ENCODE measurements around the gene FAM50B. TPM values are rescaled to one million over a fixed set of nuclear protein-coding genes. Genes with fewer than 3 reads are reported as not detected.

Gene FAM50B
- total and polyA plus RNA-seq, 2 of the 4 experiments (the other 2 are of a cell fraction), result 4.1 to 7.4 TPM

DNA sequence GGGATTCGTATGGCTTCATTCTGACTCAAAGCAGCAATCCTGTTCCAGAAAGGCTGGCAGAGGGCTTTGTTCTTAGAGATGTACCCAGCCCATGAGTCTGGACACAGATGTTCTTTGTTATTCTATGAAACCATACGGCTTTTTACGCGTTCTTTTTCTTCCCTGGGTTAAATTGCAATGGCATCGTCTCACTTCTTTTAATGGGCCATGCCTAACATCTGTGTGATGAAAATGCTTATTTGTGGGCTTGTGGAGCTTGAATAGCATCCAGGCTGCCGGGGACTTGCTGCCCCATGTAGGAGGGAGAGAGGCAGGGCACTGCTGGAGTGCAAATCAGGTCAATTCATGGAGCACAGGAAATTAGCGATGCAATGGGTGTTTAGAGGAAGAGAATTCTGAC lies 19.4 kb downstream of the FAM50B start (continued):
- no peak for TF ChIP-seq MAZ (IDR thresholded peaks at IDR 0.05; ENCODE audit: borderline replicate concordance, low read depth, low read length)

DNA sequence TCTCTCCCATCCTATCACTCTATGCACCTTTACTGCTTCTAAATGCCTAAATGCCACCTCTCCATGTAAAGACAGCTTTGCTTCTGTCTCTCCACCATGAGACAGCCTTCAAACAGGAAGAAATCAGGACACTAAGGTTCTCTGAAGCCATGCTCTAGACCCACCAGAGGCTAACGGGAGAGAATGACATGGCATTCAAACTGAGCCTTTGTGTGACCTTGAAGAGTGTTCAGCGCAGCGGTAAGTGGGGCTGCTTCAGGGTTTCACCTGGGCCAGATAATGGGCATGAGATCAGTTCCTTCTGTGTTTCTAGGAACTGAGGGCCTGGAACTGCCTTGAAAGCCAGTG lies 20.1 kb downstream of the FAM50B start:
- in situ Hi-C loops (cut with MboI; ENCODE audit: low sequenced_read_pairs), result no loop called here
- Histone ChIP-seq H3K27me3 (ENCODE audit: control insufficient read depth, insufficient read depth, low read length) (peaks cover 5% of the 10 kb centered on the region), H3K79me1 (ENCODE audit: low read depth in 1 of 2, low read length in 2 of 2) (no peaks in the 10 kb centered on the region), H2BK120ac (ENCODE audit: low read depth, low read length) (no peak overlapping the region), H4K8ac (ENCODE audit: low read depth in 2 of 2, low read length in 2 of 2) (no peak overlapping the region), H2BK5ac (ENCODE audit: low read depth, low read length, poor library complexity, severe bottlenecking) (no peak overlapping the region), H3K18ac (ENCODE audit: low read depth, low read length) (no peak overlapping the region), H3K23ac (ENCODE audit: low read depth, low read length) (no peak overlapping the region), H3K4ac (ENCODE audit: low read depth, low read length) (no peak overlapping the region), H3K36me3 (ENCODE audit: control insufficient read depth, insufficient read depth, low read length) (no peaks in the 10 kb centered on the region), H3K9me1 (ENCODE audit: insufficient read depth, low read length) (no peaks in the 10 kb centered on the region), H2AK9ac (replicated peaks; ENCODE audit: low read depth, low read length, poor library complexity) (no peak overlapping the region), H3K9ac (ENCODE audit: low read depth, low read length) (no peak overlapping the region), H3K9me3 (ENCODE audit: control insufficient read depth, insufficient read depth, low read length) (no peaks in the 10 kb centered on the region), H4K5ac (ENCODE audit: low read depth, low read length) (no peak overlapping the region), H3K56ac (ENCODE audit: extremely low read depth, insufficient read depth, low read length) (no peak overlapping the region), H4K20me1 (ENCODE audit: insufficient read depth, low read length) (no peaks in the 10 kb centered on the region), H2BK15ac (ENCODE audit: low read depth, low read length) (no peak overlapping the region), H3K4me3 (ENCODE audit: insufficient read depth, low read depth, low read length) (no peak overlapping the region), H2AK5ac (ENCODE audit: low read depth, low read length) (no peak overlapping the region; the same call in 1 of the 2 replicates), H3K4me1 (ENCODE audit: control insufficient read depth, insufficient read depth, low read length) (0 out of 2 replicates have a peak, but pooled peaks cover 2% of the 10 kb centered on the region), H3K27ac (ENCODE audit: insufficient read depth, low read length) (no peak overlapping the region), H2AFZ (replicated peaks; ENCODE audit: low read length, poor library complexity) (no peak overlapping the region), H3K14ac (replicated peaks; ENCODE audit: low read depth, low read length) (no peak overlapping the region), H3K4me2 (ENCODE audit: low read depth, low read length) (no peak overlapping the region), H4K91ac (ENCODE audit: insufficient read depth, low read depth, low read length) (no peak overlapping the region), H2BK20ac (ENCODE audit: low read depth, low read length) (no peak overlapping the region)
- intact Hi-C loops (cut with micrococcal nuclease), result no loop called here
- ChIA-PET CTCF (no interaction called here), POLR2A (ENCODE audit: unreplicated experiment) (no interaction called here)
- no peak for DNase-seq
- ATAC-seq (ENCODE audit: low read depth), result no peak
- dilution Hi-C loops (cut with HindIII; ENCODE audit: low sequenced_read_pairs, unreplicated experiment), result no loop called here
- 100% methylated on average over 3 of the region's 3 CpGs; no CpG with 5 or more reads in 1 of the 2 experiments for WGBS, 2 experiments (ENCODE audit: extremely low coverage in 2 of 2, insufficient read length in 1 of 2)
- TF ChIP-seq POLR2A (IDR thresholded peaks at IDR 0.05; ENCODE audit: low read depth, low read length), result no peak
- TF ChIP-seq MAZ (IDR thresholded peaks at IDR 0.05; ENCODE audit: borderline replicate concordance, low read depth, low read length), result no peak
- no peak for TF ChIP-seq RFX5 (IDR thresholded peaks at IDR 0.05; ENCODE audit: low read depth, low read length)
- TF ChIP-seq SMC3 (IDR thresholded peaks at IDR 0.05; ENCODE audit: low read depth, low read length), result no peak
- TF ChIP-seq MAFK (IDR thresholded peaks at IDR 0.05; ENCODE audit: low read depth, low read length), result no peak
- no peak for TF ChIP-seq RCOR1 (IDR thresholded peaks at IDR 0.05; ENCODE audit: insufficient replicate concordance, low read length)
- no peak for TF ChIP-seq CEBPB (IDR thresholded peaks at IDR 0.05; ENCODE audit: low read depth, low read length)
- no peak for TF ChIP-seq CHD1 (IDR thresholded peaks at IDR 0.05; ENCODE audit: low read depth, low read length)
- no peak for TF ChIP-seq BHLHE40 (IDR thresholded peaks at IDR 0.05; ENCODE audit: low read depth, low read length)
- TF ChIP-seq, protein P1, sequence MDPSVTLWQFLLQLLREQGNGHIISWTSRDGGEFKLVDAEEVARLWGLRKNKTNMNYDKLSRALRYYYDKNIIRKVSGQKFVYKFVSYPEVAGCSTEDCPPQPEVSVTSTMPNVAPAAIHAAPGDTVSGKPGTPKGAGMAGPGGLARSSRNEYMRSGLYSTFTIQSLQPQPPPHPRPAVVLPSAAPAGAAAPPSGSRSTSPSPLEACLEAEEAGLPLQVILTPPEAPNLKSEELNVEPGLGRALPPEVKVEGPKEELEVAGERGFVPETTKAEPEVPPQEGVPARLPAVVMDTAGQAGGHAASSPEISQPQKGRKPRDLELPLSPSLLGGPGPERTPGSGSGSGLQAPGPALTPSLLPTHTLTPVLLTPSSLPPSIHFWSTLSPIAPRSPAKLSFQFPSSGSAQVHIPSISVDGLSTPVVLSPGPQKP (IDR thresholded peaks at IDR 0.05; ENCODE audit: borderline replicate concordance, low read depth, low read length), result no peak
- no peak for TF ChIP-seq FOS (IDR thresholded peaks at IDR 0.05; ENCODE audit: low read depth, low read length)
- no peak for TF ChIP-seq NFE2L2 (IDR thresholded peaks at IDR 0.05; ENCODE audit: low read depth, low read length)
- no TSS peak for BruUV-seq (replicated peaks)

Measured in IMR-90 (cell line).